Measurements from ENCODE around the gene PCDHB7.
"Not testable (repeated sequence)": the region's sequence is repeated elsewhere in the genome, so short reads cannot be mapped to it uniquely, and the experiment has no call there.

GRCh38 chr5:141157356-141157755 lies 15.1 kb upstream of the PCDHB7 start:
- not testable (repeated sequence) for TF ChIP-seq CTCF (IDR thresholded peaks at IDR 0.05; ENCODE audit: low read depth, low read length); EZH2phosphoT487 (IDR thresholded peaks at IDR 0.05; ENCODE audit: low read depth)

All from OCI-LY3 (cell line).